K562 (cell line): ENCODE results near the gene CTDSPL. TPM values are rescaled to one million over a fixed set of nuclear protein-coding genes. Genes with fewer than 3 reads are reported as not detected.
A peak's percentile ranks its signal among the peaks of the same experiment; 100 is the strongest.

ENCODE experiments used
- BMI1 ChIP-seq: fragments of 150-350 bp; IDR thresholded peaks from 2 replicates; pipeline ENCODE4 v1.6.1; 2014; ENCODE audit warnings: low read length
- GTF2A2 ChIP-seq: IDR thresholded peaks from 2 replicates; pipeline ENCODE4 v1.6.1; 2016; ENCODE audit warnings: mild to moderate bottlenecking, missing genetic modification characterization, missing compliant biosample characterization
- GTF2F1 ChIP-seq: IDR thresholded peaks from 2 replicates; pipeline ENCODE4 v1.6.1; 2011; ENCODE audit warnings: low read depth, low read length, improper control_type of control experiment
- HNRNPK ChIP-seq: fragments of 200-400 bp; formaldehyde crosslinking; IDR thresholded peaks from one replicate; pipeline ENCODE4 v1.6.1; 2018; ENCODE audit warnings: mild to moderate bottlenecking, low read depth, low read length; ENCODE audit not compliant: poor library complexity, severe bottlenecking
- JUNB ChIP-seq: fragments of 450-650 bp; formaldehyde crosslinking; conservative IDR thresholded peaks from 2 replicates; pipeline ENCODE4 v1.4.0; 2020; ENCODE audit warnings: mild to moderate bottlenecking
- LARP7 ChIP-seq: fragments of 450-650 bp; IDR thresholded peaks from 2 replicates; pipeline ENCODE4 v1.6.1; 2016
- LCOR ChIP-seq: sonication (generic); formaldehyde crosslinking; IDR thresholded peaks from 2 replicates; pipeline ENCODE4 v1.8.0; 2022; ENCODE audit warnings: mild to moderate bottlenecking, missing genetic modification reagents
- NFE2L1 ChIP-seq: fragments of 450-650 bp; IDR thresholded peaks from 2 replicates; pipeline ENCODE4 v1.6.1; 2016; ENCODE audit warnings: missing genetic modification characterization, low read depth, mild to moderate bottlenecking, missing compliant biosample characterization, moderate library complexity, borderline replicate concordance
- NFXL1 ChIP-seq: fragments of 450-650 bp; formaldehyde crosslinking; IDR thresholded peaks from 2 replicates; pipeline ENCODE4 v1.4.0; 2021; ENCODE audit warnings: mild to moderate bottlenecking
- SP2 ChIP-seq: IDR thresholded peaks from 2 replicates; pipeline ENCODE4 v1.6.1; 2011; ENCODE audit warnings: mild to moderate bottlenecking, low read depth, low read length, moderate library complexity; ENCODE audit not compliant: poor library complexity, severe bottlenecking; ENCODE audit errors: extremely low read depth
- SPI1 ChIP-seq: IDR thresholded peaks from 2 replicates; pipeline ENCODE4 v1.6.1; 2011; ENCODE audit warnings: low read depth, low read length, control low read depth, borderline replicate concordance
- SRF ChIP-seq, 2 experiments: fragments of 250-450, 450-650 bp in 1 of 2; sonication (Bioruptor Pico) in 1 of 2; sonication (generic) in 1 of 2; formaldehyde crosslinking; IDR thresholded peaks; 2 replicates each; pipeline versions ENCODE4 v1.5.0 to v1.5.1; 2020 to 2022; ENCODE audit warnings: mild to moderate bottlenecking in 1 of 2, missing genetic modification reagents in 1 of 2
- ZKSCAN8 ChIP-seq: fragments of 200-800 bp; sonication (Bioruptor generic); IDR thresholded peaks from 2 replicates; pipeline ENCODE4 v1.6.1; 2016; ENCODE audit warnings: missing genetic modification characterization, missing compliant biosample characterization
- ZNF23 ChIP-seq: fragments of 250-450 bp; sonication (Bioruptor Pico); IDR thresholded peaks from 2 replicates; pipeline ENCODE4 v1.4.0; 2020; ENCODE audit warnings: mild to moderate bottlenecking
- ZNF3 ChIP-seq: fragments of 250-450 bp; sonication (Bioruptor Pico); IDR thresholded peaks from 2 replicates; pipeline ENCODE4 v1.5.0; 2021; ENCODE audit warnings: mild to moderate bottlenecking, moderate library complexity
- ZNF644 ChIP-seq: fragments of 200-800 bp; sonication (Bioruptor generic); IDR thresholded peaks from 2 replicates; pipeline ENCODE4 v1.6.1; 2016; ENCODE audit warnings: low read depth, missing genetic modification characterization, missing compliant biosample characterization
- polyA plus RNA-seq, 8 experiments: library from polyadenylated mRNA; depleted of rRNA in 4 of 8; stranded (reverse) in 5 of 8; unstranded in 3 of 8; fragments of >200 nt; fragmentation: Nextera tagmentation in 2 of 8; fragmentation: Illumina TruSeq in 1 of 8; extraction: Ambion mirVana in 2 of 8; extraction: Trizol in 1 of 8; gene quantifications; 2 replicates each; pipeline versions ENCODE4 v1.2.1 to v1.2.3, GENCODE V29; 2011 to 2014; ENCODE audit warnings: inconsistent platforms in 1 of 8, missing spikeins in 1 of 8
- total RNA-seq, 7 experiments: library from RNA; depleted of rRNA in 6 of 7; stranded (reverse); fragments of >200 nt in 6 of 7; fragmentation: Illumina TruSeq in 2 of 7; extraction: Trizol in 2 of 7; gene quantifications; 2 replicates each; pipeline versions ENCODE4 v1.2.1 to v1.2.3, GENCODE V29; 2011 to 2021; ENCODE audit warnings: low replicate concordance in 1 of 7
- TF ChIP-seq, protein P1 (sequence below): fragments of 250-450 bp; sonication (Bioruptor Pico); IDR thresholded peaks from 2 replicates; pipeline ENCODE4 v1.5.1; 2021; ENCODE audit warnings: mild to moderate bottlenecking
- TF ChIP-seq, protein P2 (sequence below): sonication (generic); formaldehyde crosslinking; IDR thresholded peaks from 2 replicates; pipeline ENCODE4 v1.8.0; 2022; ENCODE audit warnings: missing genetic modification reagents, mild to moderate bottlenecking, borderline replicate concordance
- TF ChIP-seq, protein P3 (sequence below): sonication (generic); formaldehyde crosslinking; IDR thresholded peaks from 2 replicates; pipeline ENCODE4 v1.8.0; 2023; ENCODE audit warnings: missing genetic modification reagents, mild to moderate bottlenecking, borderline replicate concordance

Gene CTDSPL
- total and polyA plus RNA-seq, 9 of the 15 experiments (the other 6 are each of a cell fraction or from before 2014, with no cell fraction given): 5.1 to 19.3 (median 11.3) TPM

GRCh38 chr3:37986479-37987314, 125.0 kb downstream of the CTDSPL start (continued):
- TF ChIP-seq, protein P1, sequence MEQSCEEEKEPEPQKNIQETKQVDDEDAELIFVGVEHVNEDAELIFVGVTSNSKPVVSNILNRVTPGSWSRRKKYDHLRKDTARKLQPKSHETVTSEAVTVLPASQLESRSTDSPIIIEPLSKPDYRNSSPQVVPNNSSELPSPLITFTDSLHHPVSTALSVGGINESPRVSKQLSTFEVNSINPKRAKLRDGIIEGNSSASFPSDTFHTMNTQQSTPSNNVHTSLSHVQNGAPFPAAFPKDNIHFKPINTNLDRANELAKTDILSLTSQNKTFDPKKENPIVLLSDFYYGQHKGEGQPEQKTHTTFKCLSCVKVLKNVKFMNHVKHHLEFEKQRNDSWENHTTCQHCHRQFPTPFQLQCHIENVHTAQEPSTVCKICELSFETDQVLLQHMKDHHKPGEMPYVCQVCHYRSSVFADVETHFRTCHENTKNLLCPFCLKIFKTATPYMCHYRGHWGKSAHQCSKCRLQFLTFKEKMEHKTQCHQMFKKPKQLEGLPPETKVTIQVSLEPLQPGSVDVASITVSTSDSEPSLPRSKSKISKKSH (CRISPR knock-in tag): no peak
- TF ChIP-seq GTF2A2: no peak
- no peak; the same call in 1 of the 2 replicates for TF ChIP-seq LARP7
- TF ChIP-seq ZNF3 (CRISPR knock-in tag): no peak
- no peak for TF ChIP-seq SP2
- TF ChIP-seq LCOR (CRISPR knock-in tag): 0 out of 2 replicates have a peak, but pooled peaks have one; percentile 74
- peak; percentile 63 for TF ChIP-seq SPI1
- no peak for TF ChIP-seq ZKSCAN8
- no peak for TF ChIP-seq ZNF23 (CRISPR knock-in tag)
- no peak for TF ChIP-seq BMI1
- TF ChIP-seq NFE2L1 (tag): no peak
- TF ChIP-seq GTF2F1: no peak
- TF ChIP-seq NFXL1: no peak
- TF ChIP-seq HNRNPK: no peak
- TF ChIP-seq JUNB: no peak
- TF ChIP-seq ZNF644: peak; percentile 88
- peak in 1 of 2 experiments; percentile 54; a peak in 1 of 4 replicates for TF ChIP-seq SRF (CRISPR knock-in tag; IDR thresholded peaks at IDR 0.05)
- TF ChIP-seq, protein P2, sequence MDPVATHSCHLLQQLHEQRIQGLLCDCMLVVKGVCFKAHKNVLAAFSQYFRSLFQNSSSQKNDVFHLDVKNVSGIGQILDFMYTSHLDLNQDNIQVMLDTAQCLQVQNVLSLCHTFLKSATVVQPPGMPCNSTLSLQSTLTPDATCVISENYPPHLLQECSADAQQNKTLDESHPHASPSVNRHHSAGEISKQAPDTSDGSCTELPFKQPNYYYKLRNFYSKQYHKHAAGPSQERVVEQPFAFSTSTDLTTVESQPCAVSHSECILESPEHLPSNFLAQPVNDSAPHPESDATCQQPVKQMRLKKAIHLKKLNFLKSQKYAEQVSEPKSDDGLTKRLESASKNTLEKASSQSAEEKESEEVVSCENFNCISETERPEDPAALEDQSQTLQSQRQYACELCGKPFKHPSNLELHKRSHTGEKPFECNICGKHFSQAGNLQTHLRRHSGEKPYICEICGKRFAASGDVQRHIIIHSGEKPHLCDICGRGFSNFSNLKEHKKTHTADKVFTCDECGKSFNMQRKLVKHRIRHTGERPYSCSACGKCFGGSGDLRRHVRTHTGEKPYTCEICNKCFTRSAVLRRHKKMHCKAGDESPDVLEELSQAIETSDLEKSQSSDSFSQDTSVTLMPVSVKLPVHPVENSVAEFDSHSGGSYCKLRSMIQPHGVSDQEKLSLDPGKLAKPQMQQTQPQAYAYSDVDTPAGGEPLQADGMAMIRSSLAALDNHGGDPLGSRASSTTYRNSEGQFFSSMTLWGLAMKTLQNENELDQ (CRISPR knock-in tag): no peak
- TF ChIP-seq, protein P3, sequence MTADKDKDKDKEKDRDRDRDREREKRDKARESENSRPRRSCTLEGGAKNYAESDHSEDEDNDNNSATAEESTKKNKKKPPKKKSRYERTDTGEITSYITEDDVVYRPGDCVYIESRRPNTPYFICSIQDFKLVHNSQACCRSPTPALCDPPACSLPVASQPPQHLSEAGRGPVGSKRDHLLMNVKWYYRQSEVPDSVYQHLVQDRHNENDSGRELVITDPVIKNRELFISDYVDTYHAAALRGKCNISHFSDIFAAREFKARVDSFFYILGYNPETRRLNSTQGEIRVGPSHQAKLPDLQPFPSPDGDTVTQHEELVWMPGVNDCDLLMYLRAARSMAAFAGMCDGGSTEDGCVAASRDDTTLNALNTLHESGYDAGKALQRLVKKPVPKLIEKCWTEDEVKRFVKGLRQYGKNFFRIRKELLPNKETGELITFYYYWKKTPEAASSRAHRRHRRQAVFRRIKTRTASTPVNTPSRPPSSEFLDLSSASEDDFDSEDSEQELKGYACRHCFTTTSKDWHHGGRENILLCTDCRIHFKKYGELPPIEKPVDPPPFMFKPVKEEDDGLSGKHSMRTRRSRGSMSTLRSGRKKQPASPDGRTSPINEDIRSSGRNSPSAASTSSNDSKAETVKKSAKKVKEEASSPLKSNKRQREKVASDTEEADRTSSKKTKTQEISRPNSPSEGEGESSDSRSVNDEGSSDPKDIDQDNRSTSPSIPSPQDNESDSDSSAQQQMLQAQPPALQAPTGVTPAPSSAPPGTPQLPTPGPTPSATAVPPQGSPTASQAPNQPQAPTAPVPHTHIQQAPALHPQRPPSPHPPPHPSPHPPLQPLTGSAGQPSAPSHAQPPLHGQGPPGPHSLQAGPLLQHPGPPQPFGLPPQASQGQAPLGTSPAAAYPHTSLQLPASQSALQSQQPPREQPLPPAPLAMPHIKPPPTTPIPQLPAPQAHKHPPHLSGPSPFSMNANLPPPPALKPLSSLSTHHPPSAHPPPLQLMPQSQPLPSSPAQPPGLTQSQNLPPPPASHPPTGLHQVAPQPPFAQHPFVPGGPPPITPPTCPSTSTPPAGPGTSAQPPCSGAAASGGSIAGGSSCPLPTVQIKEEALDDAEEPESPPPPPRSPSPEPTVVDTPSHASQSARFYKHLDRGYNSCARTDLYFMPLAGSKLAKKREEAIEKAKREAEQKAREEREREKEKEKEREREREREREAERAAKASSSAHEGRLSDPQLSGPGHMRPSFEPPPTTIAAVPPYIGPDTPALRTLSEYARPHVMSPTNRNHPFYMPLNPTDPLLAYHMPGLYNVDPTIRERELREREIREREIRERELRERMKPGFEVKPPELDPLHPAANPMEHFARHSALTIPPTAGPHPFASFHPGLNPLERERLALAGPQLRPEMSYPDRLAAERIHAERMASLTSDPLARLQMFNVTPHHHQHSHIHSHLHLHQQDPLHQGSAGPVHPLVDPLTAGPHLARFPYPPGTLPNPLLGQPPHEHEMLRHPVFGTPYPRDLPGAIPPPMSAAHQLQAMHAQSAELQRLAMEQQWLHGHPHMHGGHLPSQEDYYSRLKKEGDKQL (CRISPR knock-in tag): no peak
